HEK293 (cell line): ENCODE measurements around the gene IMMP2L.

Source experiments
- CTCF ChIP-seq: fragments of 450-650 bp; formaldehyde crosslinking; IDR thresholded peaks from 2 replicates; pipeline ENCODE4 v1.5.1; 2016; ENCODE audit warnings: missing biosample characterization, missing genetic modification characterization
- YY1 ChIP-seq: fragments of 450-650 bp; formaldehyde crosslinking; IDR thresholded peaks from 2 replicates; pipeline ENCODE4 v1.5.1; 2018; ENCODE audit warnings: missing biosample characterization, missing genetic modification characterization
- ZBTB8A ChIP-seq: fragments of 450-650 bp; formaldehyde crosslinking; IDR thresholded peaks from 2 replicates; pipeline ENCODE4 v1.5.1; 2016; ENCODE audit warnings: missing biosample characterization, missing genetic modification characterization
- ZNF324 ChIP-seq: fragments of 450-650 bp; formaldehyde crosslinking; IDR thresholded peaks from 2 replicates; pipeline ENCODE4 v1.5.1; 2016; ENCODE audit warnings: missing biosample characterization, missing genetic modification characterization
- ZNF501 ChIP-seq: fragments of 450-650 bp; formaldehyde crosslinking; IDR thresholded peaks from 2 replicates; pipeline ENCODE4 v1.5.1; 2016; ENCODE audit warnings: missing biosample characterization, missing genetic modification characterization
- ZNF777 ChIP-seq: fragments of 450-650 bp; formaldehyde crosslinking; IDR thresholded peaks from 2 replicates; pipeline ENCODE4 v1.5.1; 2017; ENCODE audit warnings: missing biosample characterization, missing genetic modification characterization, borderline replicate concordance
- ZNF830 ChIP-seq: fragments of 450-650 bp; IDR thresholded peaks from 2 replicates; pipeline ENCODE4 v1.5.0; 2018; ENCODE audit warnings: missing biosample characterization, missing genetic modification characterization, low read depth, mild to moderate bottlenecking, moderate library complexity

- TF ChIP-seq YY1 (tag by site-specific recombination) (no peak), CTCF (tag by site-specific recombination) (no peak), ZBTB8A (tag by site-specific recombination) (no peak), ZNF777 (tag by site-specific recombination) (no peak), ZNF324 (tag by site-specific recombination) (no peak), ZNF501 (tag by site-specific recombination) (no peak), ZNF830 (tag by site-specific recombination) (no peak)
Measured at GRCh38 chr7:111009526-111010040, 552.7 kb downstream of the IMMP2L start.
